PC-3 (cell line): ENCODE results near the gene BEND5. TPM values are rescaled to one million over a fixed set of nuclear protein-coding genes. Genes with fewer than 3 reads are reported as not detected.

Experiments used
- ATAC-seq: fragments of 200-7000 bp; cut with Tn5 transposase; 2 replicates; pipeline ENCODE4 v1.9.1; 2020; ENCODE audit warnings: mild to moderate bottlenecking, moderate library complexity
- BruUV-seq: library from RNA; stranded (reverse); fragments of 400-500 nt; replicated peaks from 2 replicates; lab custom pipeline; 2021; lab: Mats Ljungman, UMichigan
- CTCF ChIA-PET: fragments of 300-600 bp; sonication (Branson Sonifier 250); formaldehyde crosslinking; loops from one replicate; lab custom pipeline; 2022; ENCODE audit warnings: antibody characterized with exemption; lab: Charles Lee
- POLR2A ChIA-PET: fragments of 300-600 bp; sonication (Branson Sonifier 250); formaldehyde crosslinking; loops from one replicate; lab custom pipeline; 2022; ENCODE audit warnings: antibody characterized with exemption; ENCODE audit not compliant: unreplicated experiment; lab: Charles Lee
- DNase-seq: peaks from one replicate; pipeline ENCODE4 v3.0.0-alpha.2; 2015
- H2AFZ ChIP-seq: fragments of 300-600 bp; sonication (generic); 2 replicates; pipeline ENCODE4 v1.6.0; 2016; ENCODE audit warnings: antibody characterized with exemption, low read length
- H3F3A ChIP-seq: fragments of 300-600 bp; sonication (generic); one replicate; pipeline ENCODE4 v1.6.0; 2017; ENCODE audit warnings: antibody characterized with exemption, low read length, control low read depth, mild to moderate bottlenecking; ENCODE audit not compliant: unreplicated experiment
- H3K27ac ChIP-seq: fragments of 300-600 bp; sonication (generic); 2 replicates; pipeline ENCODE4 v1.5.1; 2016; ENCODE audit warnings: mild to moderate bottlenecking, low read length
- H3K27me3 ChIP-seq: fragments of 300-600 bp; sonication (generic); 2 replicates; pipeline ENCODE4 v1.6.1; 2016; ENCODE audit warnings: low read length, mixed read lengths
- H3K36me3 ChIP-seq: fragments of 300-600 bp; sonication (generic); 2 replicates; pipeline ENCODE4 v1.6.1; 2016; ENCODE audit warnings: low read depth, mixed run types, low read length, mixed read lengths
- H3K4me1 ChIP-seq: fragments of 300-600 bp; sonication (generic); 2 replicates; pipeline ENCODE4 v1.5.1; 2016; ENCODE audit warnings: low read length; ENCODE audit not compliant: insufficient read depth
- H3K4me2 ChIP-seq: fragments of 300-600 bp; sonication (generic); 2 replicates; pipeline ENCODE4 v1.6.0; 2016; ENCODE audit warnings: low read length
- H3K4me3 ChIP-seq: fragments of 300-600 bp; sonication (generic); 2 replicates; pipeline ENCODE4 v1.5.1; 2016; ENCODE audit warnings: mild to moderate bottlenecking, low read length, mixed read lengths
- H3K79me2 ChIP-seq: fragments of 300-600 bp; sonication (generic); 2 replicates; pipeline ENCODE4 v1.6.1; 2017; ENCODE audit warnings: low read length, mixed read lengths
- H3K9ac ChIP-seq: fragments of 300-600 bp; sonication (generic); 2 replicates; pipeline ENCODE4 v1.6.0; 2016; ENCODE audit warnings: mild to moderate bottlenecking, low read length
- H3K9me2 ChIP-seq: fragments of 300-600 bp; sonication (generic); replicated peaks from 2 replicates; pipeline ENCODE4 v1.6.1; 2016; ENCODE audit warnings: mixed run types, low read length, mixed read lengths
- H3K9me3 ChIP-seq: fragments of 300-600 bp; sonication (generic); 2 replicates; pipeline ENCODE4 v1.6.1; 2016; ENCODE audit warnings: low read length, mixed read lengths
- H4K20me1 ChIP-seq: fragments of 300-600 bp; sonication (generic); 2 replicates; pipeline ENCODE4 v1.6.1; 2016; ENCODE audit warnings: low read length, mixed read lengths
- CTCF ChIP-seq: fragments of 300-600 bp; sonication (generic); conservative IDR thresholded peaks from 2 replicates; pipeline ENCODE4 v1.5.1; 2017; ENCODE audit warnings: antibody characterized with exemption, low read depth, mild to moderate bottlenecking, low read length
- EZH2 ChIP-seq: fragments of 300-600 bp; sonication (generic); IDR thresholded peaks from one replicate; pipeline ENCODE4 v1.6.1; 2017; ENCODE audit warnings: antibody characterized with exemption, mild to moderate bottlenecking, low read length; ENCODE audit not compliant: unreplicated experiment
- EZH2phosphoT487 ChIP-seq: fragments of 300-600 bp; sonication (generic); IDR thresholded peaks from 2 replicates; pipeline ENCODE4 v1.6.1; 2018; ENCODE audit warnings: mild to moderate bottlenecking, antibody characterized with exemption, low read length, borderline replicate concordance
- intact Hi-C: fragments of 100-400 bp; cut with micrococcal nuclease; formaldehyde crosslinking; loops from 2 replicates; pipeline ENCODE4 v1.9.0; 2023
- total RNA-seq: library from RNA; depleted of rRNA; stranded (reverse); fragments of >200 nt; gene quantifications from 2 replicates; pipeline ENCODE4 v1.2.3, GENCODE V29; 2014

Gene BEND5
- total RNA-seq, 1 experiment from 2014 or later = 3.1 TPM

- Histone ChIP-seq H4K20me1 (no peaks in the 10 kb centered on the region), H3K4me3 (no peak overlapping the region), H2AFZ (no peak overlapping the region), H3K27me3 (no peaks in the 10 kb centered on the region), H3K9me3 (no peaks in the 10 kb centered on the region), H3K4me2 (no peak overlapping the region), H3K27ac (no peak overlapping the region), H3K79me2 (no peaks in the 10 kb centered on the region), H3K9ac (no peak overlapping the region), H3F3A (no peaks in the 10 kb centered on the region), H3K9me2 (no peaks in the 10 kb centered on the region), H3K4me1 (peaks cover 13% of the 10 kb centered on the region), H3K36me3 (no peaks in the 10 kb centered on the region)
- CTCF ChIA-PET = interaction anchor here (1.0 kb wide), 1 partner anchor 98 kb away, joined by 3 read pairs; no protein-coding TSS in a partner anchor
- TF ChIP-seq EZH2phosphoT487 = no peak
- TF ChIP-seq CTCF = no peak
- no peak for TF ChIP-seq EZH2
- intact Hi-C loops = no loop called here
- BruUV-seq = no TSS peak
- DNase-seq (peak; percentile 46), ATAC-seq (peak; percentile 66)
- POLR2A ChIA-PET = no interaction called here
Observed at GRCh38 chr1:48761411-48761810, 15.3 kb downstream of the BEND5 start.

- no peak overlapping the region for H3K27ac ChIP-seq
- no peaks in the 10 kb centered on the region for H3K27me3 ChIP-seq
- H2AFZ ChIP-seq = no peak overlapping the region
- H3K4me2 ChIP-seq = no peak overlapping the region
- no peak overlapping the region for H3K9ac ChIP-seq
- no peaks in the 10 kb centered on the region for H3K9me2 ChIP-seq
- ChIA-PET CTCF (no interaction called here), POLR2A (no interaction called here)
- no peak for DNase-seq
- no peaks in the 10 kb centered on the region for H3F3A ChIP-seq
- TF ChIP-seq EZH2 = no peak
- H3K36me3 ChIP-seq = no peaks in the 10 kb centered on the region
- H3K79me2 ChIP-seq = no peaks in the 10 kb centered on the region
- no TSS peak for BruUV-seq
- intact Hi-C loops = no loop called here
- no peaks in the 10 kb centered on the region for H3K9me3 ChIP-seq
- peaks cover 13% of the 10 kb centered on the region for H3K4me1 ChIP-seq
- H4K20me1 ChIP-seq = no peaks in the 10 kb centered on the region
- no peak overlapping the region for H3K4me3 ChIP-seq
- ATAC-seq = no peak
Observed at GRCh38 chr1:48760857-48761256, 15.8 kb downstream of the BEND5 start.

- H3K9me3 ChIP-seq = no peaks in the 10 kb centered on the region
Observed at GRCh38 chr1:48758976-48759375, 17.7 kb downstream of the BEND5 start.

More at GRCh38 chr1:48758976-48759375, 17.7 kb downstream of the BEND5 start:
- intact Hi-C loops = no loop called here
- H3K27me3 ChIP-seq = no peaks in the 10 kb centered on the region
- peaks cover 13% of the 10 kb centered on the region for H3K4me1 ChIP-seq
- no peak overlapping the region for H3K27ac ChIP-seq
- TF ChIP-seq EZH2 (no peak), EZH2phosphoT487 (no peak), CTCF (no peak)
- no peak overlapping the region for H2AFZ ChIP-seq
- ChIA-PET POLR2A (no interaction called here), CTCF (no interaction called here)
- H3K79me2 ChIP-seq = no peaks in the 10 kb centered on the region
- no peak for ATAC-seq
- no peaks in the 10 kb centered on the region for H4K20me1 ChIP-seq
- DNase-seq = no peak
- no peaks in the 10 kb centered on the region for H3F3A ChIP-seq
- H3K4me2 ChIP-seq = no peak overlapping the region
- H3K36me3 ChIP-seq = no peaks in the 10 kb centered on the region
- H3K4me3 ChIP-seq = no peak overlapping the region
- BruUV-seq = no TSS peak
- no peaks in the 10 kb centered on the region for H3K9me2 ChIP-seq
- H3K9ac ChIP-seq = no peak overlapping the region
